Ovary (tissue), 3 donors: ENCODE measurements around the gene ZNF157.

Experiments used
- CTCF ChIP-seq, 3 donors: fragments of 450-650 bp in 2 of 3; fragments of 200-600 bp in 1 of 3; IDR thresholded peaks; one replicate each; pipeline versions ENCODE4 v1.5.1 to v1.8.0; 2016 to 2022; ENCODE audit warnings: antibody characterized with exemption in 3 of 3, mild to moderate bottlenecking in 1 of 3
- POLR2A ChIP-seq: fragments of 450-650 bp; IDR thresholded peaks from one replicate; pipeline ENCODE4 v1.6.1; 2017; ENCODE audit warnings: antibody characterized with exemption, mild to moderate bottlenecking, moderate library complexity
- donor health status: DM: no; HTN: no; CAD: no.

- TF ChIP-seq POLR2A (no peak), CTCF (IDR thresholded peaks at IDR 0.05) (no peak)
These were observed 90.2 kb downstream of the ZNF157 start for GRCh38 chrX:47460561-47460960.
